Coronary artery (tissue), 2 donors: ENCODE measurements around the gene KIAA1549.

Experiments used
- DNase-seq: peaks from one replicate; pipeline ENCODE4 v3.0.0-alpha.2; 2017; ENCODE audit warnings: low spot score
- H3K27ac ChIP-seq, 2 donors: fragments of 200-600 bp; sonication (generic); one replicate each; pipeline ENCODE4 v1.5.1; 2016 to 2019
- H3K4me3 ChIP-seq: fragments of 200-600 bp; sonication (generic); 2 replicates; pipeline ENCODE4 v1.5.1; 2016; ENCODE audit warnings: mild to moderate bottlenecking, moderate library complexity
- TF ChIP-seq, protein P1 (sequence below): fragments of 200-600 bp; sonication (generic); IDR thresholded peaks from one replicate; pipeline ENCODE4 v1.5.1; 2019; ENCODE audit warnings: antibody characterized with exemption

KIAA1549 gene

DNA sequence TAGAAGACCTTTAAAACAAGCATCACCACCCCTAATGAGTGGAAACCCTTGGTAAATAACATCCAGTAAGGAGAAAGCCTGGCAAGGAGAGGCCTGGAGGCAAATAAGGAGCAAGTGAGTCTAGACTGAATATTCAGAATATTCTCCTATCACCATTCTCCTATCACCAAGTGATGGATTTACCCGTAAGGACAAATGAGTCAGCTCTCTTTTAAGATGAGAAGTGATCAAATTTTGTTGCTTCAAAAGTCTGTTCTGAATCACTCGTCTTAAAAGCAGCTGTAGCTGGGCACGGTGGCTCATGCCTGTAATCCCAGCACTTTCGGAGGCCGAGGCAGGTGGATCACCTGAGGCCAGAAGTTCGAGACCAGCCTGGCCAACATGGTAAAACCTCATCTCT, 28.4 kb downstream of the KIAA1549 start:
- DNase-seq, result no peak
- TF ChIP-seq, protein P1, sequence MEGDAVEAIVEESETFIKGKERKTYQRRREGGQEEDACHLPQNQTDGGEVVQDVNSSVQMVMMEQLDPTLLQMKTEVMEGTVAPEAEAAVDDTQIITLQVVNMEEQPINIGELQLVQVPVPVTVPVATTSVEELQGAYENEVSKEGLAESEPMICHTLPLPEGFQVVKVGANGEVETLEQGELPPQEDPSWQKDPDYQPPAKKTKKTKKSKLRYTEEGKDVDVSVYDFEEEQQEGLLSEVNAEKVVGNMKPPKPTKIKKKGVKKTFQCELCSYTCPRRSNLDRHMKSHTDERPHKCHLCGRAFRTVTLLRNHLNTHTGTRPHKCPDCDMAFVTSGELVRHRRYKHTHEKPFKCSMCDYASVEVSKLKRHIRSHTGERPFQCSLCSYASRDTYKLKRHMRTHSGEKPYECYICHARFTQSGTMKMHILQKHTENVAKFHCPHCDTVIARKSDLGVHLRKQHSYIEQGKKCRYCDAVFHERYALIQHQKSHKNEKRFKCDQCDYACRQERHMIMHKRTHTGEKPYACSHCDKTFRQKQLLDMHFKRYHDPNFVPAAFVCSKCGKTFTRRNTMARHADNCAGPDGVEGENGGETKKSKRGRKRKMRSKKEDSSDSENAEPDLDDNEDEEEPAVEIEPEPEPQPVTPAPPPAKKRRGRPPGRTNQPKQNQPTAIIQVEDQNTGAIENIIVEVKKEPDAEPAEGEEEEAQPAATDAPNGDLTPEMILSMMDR, result no peak
- H3K27ac ChIP-seq, result no peak overlapping the region

DNA sequence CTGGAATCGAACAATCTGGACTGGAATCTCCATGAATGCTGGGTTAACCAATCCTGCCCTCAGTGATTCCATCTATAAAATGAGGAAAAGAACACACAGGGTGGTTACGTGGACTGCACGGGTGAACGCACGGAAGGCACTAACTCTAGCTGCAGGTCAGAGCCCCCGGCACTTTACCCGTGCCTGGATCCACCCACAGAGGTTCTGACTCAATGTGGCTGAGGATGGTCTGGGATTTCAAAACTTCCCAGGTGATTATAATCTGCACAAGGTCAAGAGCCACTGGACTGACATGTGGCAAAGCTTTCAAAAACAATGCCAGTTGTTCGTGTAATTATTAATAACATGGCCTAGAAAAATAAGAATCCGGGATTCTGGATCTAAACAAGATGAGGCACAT, 29.2 kb downstream of the KIAA1549 start:
- TF ChIP-seq, protein P1, result no peak
- no peak overlapping the region for H3K4me3 ChIP-seq
- no peak overlapping the region for H3K27ac ChIP-seq
- DNase-seq, result no peak

More for the DNA sequence above, 28.4 kb downstream of the KIAA1549 start:
- H3K4me3 ChIP-seq, result no peak overlapping the region

DNA sequence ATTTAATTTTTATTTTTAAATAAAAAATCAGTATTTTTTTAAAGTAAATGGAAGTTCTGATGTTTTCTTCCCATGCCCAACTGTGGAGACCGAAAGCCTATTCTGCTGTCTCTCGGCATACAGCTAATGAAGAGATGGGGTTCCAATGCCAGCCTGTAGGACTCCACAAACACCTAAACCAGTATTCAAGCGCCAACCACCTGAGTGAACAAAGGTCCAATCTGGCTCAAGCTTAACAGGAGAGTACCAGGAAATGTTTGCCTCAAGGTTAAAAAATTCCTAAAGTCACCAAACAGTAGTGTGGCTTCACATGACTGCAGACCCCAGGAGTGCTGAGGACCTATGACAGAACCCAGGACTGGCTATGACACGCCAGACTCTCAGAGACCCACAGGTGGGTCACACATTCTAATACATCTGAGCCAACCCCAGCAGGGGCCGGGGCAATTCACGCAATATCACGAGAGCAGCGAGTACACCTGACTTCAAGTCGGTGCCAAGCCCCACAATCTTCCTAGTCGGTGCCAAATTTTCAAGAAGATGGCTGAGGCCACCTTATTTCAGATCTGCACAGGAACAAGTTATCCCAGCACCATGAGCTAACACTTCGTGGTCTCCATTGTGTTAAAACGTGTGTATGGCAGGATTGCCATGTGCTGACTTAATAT, 31.6 kb downstream of the KIAA1549 start:
- DNase-seq, result no peak
- no peak overlapping the region for H3K27ac ChIP-seq
- H3K4me3 ChIP-seq, result no peak overlapping the region
- TF ChIP-seq, protein P1, result no peak

DNA sequence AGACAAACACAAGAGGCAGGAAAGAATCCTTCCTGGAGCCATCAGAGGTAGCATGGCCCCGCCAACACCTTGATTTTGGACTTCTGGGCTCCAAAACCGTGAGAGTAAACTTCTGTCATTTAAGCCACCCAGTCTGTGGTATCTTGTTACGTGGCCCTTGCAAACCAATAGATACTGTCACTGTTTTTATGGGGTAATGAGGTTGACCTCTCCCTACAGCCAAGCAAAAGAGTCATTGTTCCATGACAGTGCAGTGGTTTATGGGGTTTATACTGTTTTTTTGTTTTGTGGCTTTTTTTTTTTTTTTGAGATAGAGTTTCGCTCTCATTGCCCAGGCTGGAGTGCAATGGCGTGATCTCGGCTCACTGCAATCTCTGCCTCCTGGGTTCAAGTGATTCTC, 32.8 kb downstream of the KIAA1549 start:
- DNase-seq, result no peak
- Histone ChIP-seq H3K27ac (no peak overlapping the region), H3K4me3 (no peak overlapping the region)
- TF ChIP-seq, protein P1, result no peak

DNA sequence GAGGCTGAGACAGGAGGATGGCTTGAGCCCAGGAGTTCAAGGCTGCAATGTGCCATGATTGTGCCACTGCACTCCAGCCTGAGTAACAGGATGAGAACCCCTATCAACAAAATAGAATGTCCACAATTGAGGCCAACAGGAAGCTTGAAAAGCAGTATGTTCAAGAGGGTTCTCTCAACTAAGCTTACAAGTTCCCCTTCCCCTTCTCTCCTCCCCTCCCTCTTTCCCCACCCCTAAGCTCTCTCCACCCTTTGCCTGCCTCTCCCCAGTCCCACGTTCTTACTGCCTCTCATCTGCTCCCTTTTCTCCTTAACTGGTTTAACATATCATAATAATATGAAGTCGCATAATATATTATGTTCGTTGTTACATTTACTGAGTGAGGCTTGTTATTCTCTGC, 35.4 kb downstream of the KIAA1549 start:
- DNase-seq, result peak; percentile 4
- TF ChIP-seq, protein P1, result no peak
- Histone ChIP-seq H3K4me3 (no peak overlapping the region), H3K27ac (no peak overlapping the region)

DNA sequence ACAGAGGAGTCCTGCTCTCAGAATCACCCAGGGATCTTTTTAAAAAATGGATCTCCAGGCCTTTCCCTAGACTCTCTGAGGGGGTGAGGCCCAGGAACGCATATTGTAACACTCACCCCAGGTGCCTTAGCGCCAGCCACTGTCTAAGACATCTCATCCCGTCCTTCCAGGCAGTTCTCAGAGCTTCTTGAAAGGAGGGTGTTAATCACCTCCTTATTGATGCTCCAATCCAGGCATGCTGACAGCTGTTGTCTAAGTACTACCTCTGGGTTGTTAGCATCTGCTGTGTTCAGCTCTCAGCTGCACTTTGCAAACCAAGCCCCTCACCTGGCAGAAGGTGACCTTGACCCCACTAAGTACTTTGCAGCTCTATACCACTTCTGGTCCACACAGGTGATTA, 36.0 kb downstream of the KIAA1549 start:
- TF ChIP-seq, protein P1, result no peak
- no peak overlapping the region for H3K4me3 ChIP-seq
- peak; percentile 21 for DNase-seq
- no peak overlapping the region for H3K27ac ChIP-seq

DNA sequence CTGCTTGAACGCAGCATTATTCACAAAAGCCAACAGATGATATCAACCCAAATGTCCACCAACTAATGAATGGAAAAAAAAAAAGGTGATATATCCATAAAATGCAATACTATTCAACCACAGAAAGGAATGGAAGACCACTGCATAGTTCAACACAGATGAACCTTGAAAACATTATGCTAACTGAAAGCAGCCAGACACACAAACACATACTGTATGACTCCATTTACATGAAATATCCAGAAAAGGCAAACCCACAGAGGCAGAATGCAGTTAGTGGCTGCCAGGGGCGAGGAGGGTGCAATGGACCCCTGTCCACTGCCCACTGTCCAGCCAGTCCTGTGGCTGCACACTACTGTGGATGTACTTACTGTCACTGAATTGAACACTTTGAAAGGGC, 36.6 kb downstream of the KIAA1549 start:
- H3K27ac ChIP-seq, result no peak overlapping the region
- TF ChIP-seq, protein P1, result no peak

More for the DNA sequence above, 36.6 kb downstream of the KIAA1549 start:
- DNase-seq, result peak; percentile 8
- H3K4me3 ChIP-seq, result no peak overlapping the region
